Astrocyte of the spinal cord (primary cell): ENCODE results near the gene DNAJC15.
"Not testable (repeated sequence)": the region's sequence is repeated elsewhere in the genome, so short reads cannot be mapped to it uniquely, and the experiment has no call there.

Experiments used
- DNase-seq: peaks from one replicate; pipeline ENCODE4 v3.0.0; 2011; ENCODE audit warnings: low read depth, low spot score
- H3K4me3 ChIP-seq: 2 replicates; pipeline ENCODE4 v1.5.1; 2011; ENCODE audit warnings: low read depth, mild to moderate bottlenecking, low read length, moderate library complexity
- in situ Hi-C: cut with HindIII; loops from 2 replicates; pipeline ENCODE4 v1.10.0; 2017; ENCODE audit warnings: low sequenced_read_pairs
- TF ChIP-seq, protein P1 (sequence below): IDR thresholded peaks from 2 replicates; pipeline ENCODE4 v1.5.1; 2012; ENCODE audit warnings: low read depth, mild to moderate bottlenecking, low read length, inconsistent platforms

Gene DNAJC15

GRCh38 chr13:43057653-43058317 lies 34.4 kb downstream of the DNAJC15 start:
- H3K4me3 ChIP-seq: no peak overlapping the region
- peak; percentile 92 for DNase-seq
- TF ChIP-seq, protein P1, sequence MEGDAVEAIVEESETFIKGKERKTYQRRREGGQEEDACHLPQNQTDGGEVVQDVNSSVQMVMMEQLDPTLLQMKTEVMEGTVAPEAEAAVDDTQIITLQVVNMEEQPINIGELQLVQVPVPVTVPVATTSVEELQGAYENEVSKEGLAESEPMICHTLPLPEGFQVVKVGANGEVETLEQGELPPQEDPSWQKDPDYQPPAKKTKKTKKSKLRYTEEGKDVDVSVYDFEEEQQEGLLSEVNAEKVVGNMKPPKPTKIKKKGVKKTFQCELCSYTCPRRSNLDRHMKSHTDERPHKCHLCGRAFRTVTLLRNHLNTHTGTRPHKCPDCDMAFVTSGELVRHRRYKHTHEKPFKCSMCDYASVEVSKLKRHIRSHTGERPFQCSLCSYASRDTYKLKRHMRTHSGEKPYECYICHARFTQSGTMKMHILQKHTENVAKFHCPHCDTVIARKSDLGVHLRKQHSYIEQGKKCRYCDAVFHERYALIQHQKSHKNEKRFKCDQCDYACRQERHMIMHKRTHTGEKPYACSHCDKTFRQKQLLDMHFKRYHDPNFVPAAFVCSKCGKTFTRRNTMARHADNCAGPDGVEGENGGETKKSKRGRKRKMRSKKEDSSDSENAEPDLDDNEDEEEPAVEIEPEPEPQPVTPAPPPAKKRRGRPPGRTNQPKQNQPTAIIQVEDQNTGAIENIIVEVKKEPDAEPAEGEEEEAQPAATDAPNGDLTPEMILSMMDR: no peak
- in situ Hi-C loops: no loop called here

DNA sequence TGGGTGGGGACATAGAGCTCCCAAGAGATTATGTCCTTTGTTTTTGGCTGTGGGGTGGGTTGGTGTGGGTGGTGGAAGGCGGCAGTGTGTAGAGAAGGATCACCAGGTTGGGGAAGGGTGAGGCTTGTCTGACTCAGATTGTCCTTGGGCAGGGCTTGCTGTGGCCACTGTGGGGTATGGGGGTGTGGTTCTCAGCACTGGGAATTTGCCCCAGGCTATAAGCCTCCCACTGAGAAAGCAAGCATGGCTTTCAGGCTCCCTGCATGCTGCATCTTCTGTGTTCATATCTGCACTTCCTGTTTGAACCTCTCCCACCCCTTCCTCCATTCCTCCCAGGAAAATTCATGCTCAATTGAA lies 34.9 kb downstream of the DNAJC15 start:
- DNase-seq: peak; percentile 87
- in situ Hi-C loops: no loop called here
- TF ChIP-seq, protein P1: no peak
- no peak overlapping the region for H3K4me3 ChIP-seq

- in situ Hi-C loops: no loop called here
- H3K4me3 ChIP-seq: no peak overlapping the region
- peak; percentile 79 for DNase-seq
- TF ChIP-seq, protein P1: no peak
Observed at GRCh38 chr13:43058831-43059230, 35.4 kb downstream of the DNAJC15 start.

GRCh38 chr13:43059779-43060178 lies 36.4 kb downstream of the DNAJC15 start:
- DNase-seq, in situ Hi-C loops, H3K4me3 ChIP-seq: not testable (repeated sequence)

- H3K4me3 ChIP-seq, DNase-seq, in situ Hi-C loops: not testable (repeated sequence)
Observed at GRCh38 chr13:43060806-43061205, 37.4 kb downstream of the DNAJC15 start.

DNA sequence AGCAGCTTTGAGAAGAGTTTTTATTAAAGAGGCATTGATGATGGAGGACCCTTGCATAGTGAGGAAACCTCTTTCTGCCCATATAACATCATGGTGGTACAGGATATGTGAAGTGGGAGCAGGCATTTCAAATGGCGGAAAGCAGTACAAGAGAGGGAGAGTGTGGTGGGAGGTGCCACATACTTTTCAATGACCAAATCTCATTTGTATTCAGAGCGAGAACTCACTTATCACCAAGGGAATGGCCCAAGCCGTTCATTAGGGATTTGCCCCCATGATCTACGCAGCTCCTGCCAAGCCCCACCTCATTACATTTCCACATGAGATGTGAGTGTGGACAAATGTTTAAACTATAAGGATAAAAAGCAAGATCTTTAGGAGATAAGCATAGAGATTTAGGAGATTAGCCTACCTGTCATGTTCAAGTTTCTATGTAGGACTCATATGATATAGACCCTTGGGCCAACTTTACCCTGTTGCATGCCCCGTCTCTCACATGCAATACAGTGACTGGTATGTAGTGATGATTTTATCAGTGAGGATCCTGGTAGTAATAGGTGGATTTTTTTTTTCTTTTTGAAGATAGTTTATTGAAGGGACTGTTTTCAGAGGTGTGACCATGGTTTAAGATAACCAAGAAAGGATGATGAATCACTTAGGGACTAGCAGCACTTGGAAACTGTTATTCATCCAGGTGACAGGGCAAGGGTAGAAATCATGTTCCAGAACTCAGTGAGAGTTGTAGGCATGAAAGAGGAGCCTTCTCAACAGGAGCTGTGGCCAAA lies 38.3 kb downstream of the DNAJC15 start:
- TF ChIP-seq, protein P1: no peak
- no peak overlapping the region for H3K4me3 ChIP-seq
- no peak for DNase-seq
- in situ Hi-C loops: no loop called here

- no peak overlapping the region for H3K4me3 ChIP-seq
- TF ChIP-seq, protein P1: no peak
- DNase-seq: no peak
- in situ Hi-C loops: no loop called here
Observed at GRCh38 chr13:43071824-43072223, 48.4 kb downstream of the DNAJC15 start.
